HCT116 (cell line): ENCODE measurements around the gene CEP20. TPM values are rescaled to one million over a fixed set of nuclear protein-coding genes. Genes with fewer than 3 reads are reported as not detected.

Experiments
- ATAC-seq: fragments of 200-7000 bp; cut with Tn5 transposase; 2 replicates; pipeline ENCODE4 v1.9.1; 2020; ENCODE audit warnings: mild to moderate bottlenecking, moderate library complexity
- BruUV-seq: library from RNA; stranded (reverse); fragments of 400-500 nt; replicated peaks from 2 replicates; lab custom pipeline; 2021; lab: Mats Ljungman, UMichigan
- CTCF ChIA-PET: fragments of 300-600 bp; sonication (Branson Sonifier 250); formaldehyde crosslinking; loops from one replicate; lab custom pipeline; 2021; ENCODE audit warnings: antibody characterized with exemption; lab: Charles Lee
- POLR2A ChIA-PET: fragments of 300-600, 350-600 bp; sonication (Branson Sonifier 250); formaldehyde crosslinking; loops from one replicate; lab custom pipeline; 2021; ENCODE audit warnings: antibody characterized with exemption; lab: Charles Lee
- RAD21 ChIA-PET, 2 experiments: fragments of 300-600 bp; sonication (Branson Sonifier 250); formaldehyde crosslinking; loops; one replicate each; lab custom pipeline; 2023; ENCODE audit warnings: low total read pairs in 2 of 2; ENCODE audit not compliant: uncharacterized antibody in 2 of 2, unreplicated experiment in 2 of 2, low non-redundant PET in 1 of 2; lab: Charles Lee
- DNase-seq: peaks from one replicate; pipeline ENCODE4 v3.0.0-alpha.2; 2010; ENCODE audit warnings: low read depth, low spot score
- H2AFZ ChIP-seq: fragments of 200-600 bp; shearing (Covaris generic), sonication (generic); 2 replicates; pipeline ENCODE4 v1.6.1; 2017; ENCODE audit warnings: low read depth, mixed run types, mixed read lengths, antibody characterized with exemption, low read length; ENCODE audit not compliant: poor library complexity, severe bottlenecking
- H3K27ac ChIP-seq: 2 replicates; pipeline ENCODE4 v1.5.1; 2012; ENCODE audit warnings: low read depth, low read length
- H3K27me3 ChIP-seq: fragments of 200-600 bp; sonication (generic); 2 replicates; pipeline ENCODE4 v1.6.1; 2016; ENCODE audit warnings: mixed run types, low read length, mixed read lengths; ENCODE audit not compliant: insufficient read depth
- H3K36me3 ChIP-seq, 2 experiments: fragments of 200-500 bp in 1 of 2; fragments of 200-600 bp in 1 of 2; sonication (Bioruptor generic) in 1 of 2; sonication (generic) in 1 of 2; 2 replicates each; pipeline versions ENCODE4 v1.5.1 to v1.6.1; 2014 to 2016; ENCODE audit warnings: low read length in 2 of 2, inconsistent platforms in 1 of 2, mixed read lengths in 1 of 2, mixed run types in 1 of 2; ENCODE audit not compliant: insufficient read depth in 2 of 2, control insufficient read depth in 1 of 2
- H3K4me1 ChIP-seq, 2 experiments: fragments of 200-600 bp in 1 of 2; sonication (generic) in 1 of 2; 2 replicates each; pipeline versions ENCODE4 v1.5.1 to v1.6.1; 2012 to 2017; ENCODE audit warnings: low read length in 2 of 2, inconsistent platforms in 1 of 2, mild to moderate bottlenecking in 1 of 2, mixed read lengths in 1 of 2, mixed run types in 1 of 2, moderate library complexity in 1 of 2; ENCODE audit not compliant: insufficient read depth in 2 of 2, control insufficient read depth in 1 of 2
- H3K4me2 ChIP-seq: fragments of 200-600 bp; sonication (generic); 2 replicates; pipeline ENCODE4 v1.6.1; 2017; ENCODE audit warnings: mixed run types, low read length, mixed read lengths
- H3K4me3 ChIP-seq, 2 experiments: fragments of 200-600 bp in 1 of 2; sonication (generic) in 1 of 2; replicated peaks in 1 of 2; 2 replicates each; pipeline ENCODE4 v1.5.1; 2011 to 2016; ENCODE audit warnings: low read length in 2 of 2, control low read depth in 1 of 2, low read depth in 1 of 2, mild to moderate bottlenecking in 1 of 2, mixed read lengths in 1 of 2, mixed run types in 1 of 2
- H3K79me2 ChIP-seq: fragments of 200-600 bp; sonication (generic); 2 replicates; pipeline ENCODE4 v1.6.1; 2017; ENCODE audit warnings: mild to moderate bottlenecking, mixed run types, low read length, moderate library complexity, mixed read lengths; ENCODE audit not compliant: insufficient read depth
- H3K9ac ChIP-seq: fragments of 200-600 bp; sonication (generic); 2 replicates; pipeline ENCODE4 v1.6.1; 2016; ENCODE audit warnings: low read length, mixed read lengths
- H3K9me2 ChIP-seq: fragments of 200-600 bp; sonication (generic), shearing (Covaris generic); 2 replicates; pipeline ENCODE4 v1.6.1; 2017; ENCODE audit warnings: mixed run types, mild to moderate bottlenecking, moderate library complexity; ENCODE audit not compliant: insufficient read depth
- H3K9me3 ChIP-seq, 2 experiments: fragments of 200-500 bp in 1 of 2; fragments of 200-600 bp in 1 of 2; sonication (Bioruptor generic) in 1 of 2; sonication (generic) in 1 of 2; 2 replicates each; pipeline ENCODE4 v1.6.1; 2014 to 2017; ENCODE audit warnings: low read length in 2 of 2, mixed read lengths in 2 of 2, inconsistent platforms in 1 of 2, low read depth in 1 of 2, mild to moderate bottlenecking in 1 of 2, mixed run types in 1 of 2, moderate library complexity in 1 of 2; ENCODE audit not compliant: control insufficient read depth in 1 of 2, insufficient read depth in 1 of 2
- H4K20me1 ChIP-seq: fragments of 200-600 bp; sonication (generic), shearing (Covaris generic); 2 replicates; pipeline ENCODE4 v1.6.1; 2017; ENCODE audit warnings: mixed run types, mild to moderate bottlenecking, moderate library complexity; ENCODE audit not compliant: insufficient read depth
- ATF3 ChIP-seq: IDR thresholded peaks from 2 replicates; pipeline ENCODE4 v1.6.1; 2012
- CBX3 ChIP-seq: IDR thresholded peaks from 2 replicates; pipeline ENCODE4 v1.6.1; 2012; ENCODE audit warnings: low read depth
- CEBPB ChIP-seq: IDR thresholded peaks from 2 replicates; pipeline ENCODE4 v1.6.1; 2012; ENCODE audit warnings: low read depth
- EGR1 ChIP-seq: IDR thresholded peaks from 2 replicates; pipeline ENCODE4 v1.6.1; 2012; ENCODE audit warnings: low read depth
- ELF1 ChIP-seq: IDR thresholded peaks from 2 replicates; pipeline ENCODE4 v1.6.1; 2012; ENCODE audit warnings: low read depth, borderline replicate concordance
- FOSL1 ChIP-seq: IDR thresholded peaks from 2 replicates; pipeline ENCODE4 v1.6.1; 2012; ENCODE audit warnings: low read depth
- JUND ChIP-seq: IDR thresholded peaks from 2 replicates; pipeline ENCODE4 v1.6.1; 2012
- POLR2AphosphoS5 ChIP-seq: IDR thresholded peaks from 2 replicates; pipeline ENCODE4 v1.6.1; 2011; ENCODE audit warnings: mild to moderate bottlenecking, low read depth, low read length, moderate library complexity
- RAD21 ChIP-seq: IDR thresholded peaks from 2 replicates; pipeline ENCODE4 v1.6.1; 2012; ENCODE audit warnings: low read depth, mild to moderate bottlenecking
- SIN3A ChIP-seq: IDR thresholded peaks from 2 replicates; pipeline ENCODE4 v1.6.1; 2012; ENCODE audit warnings: low read depth
- SP1 ChIP-seq: IDR thresholded peaks from 2 replicates; pipeline ENCODE4 v1.6.1; 2012; ENCODE audit warnings: low read depth
- TCF7L2 ChIP-seq: IDR thresholded peaks from 2 replicates; pipeline ENCODE4 v1.7.0; 2011; ENCODE audit warnings: borderline replicate concordance, inconsistent platforms; ENCODE audit not compliant: insufficient read depth, insufficient read length; ENCODE audit errors: extremely low read depth
- YY1 ChIP-seq: IDR thresholded peaks from 2 replicates; pipeline ENCODE4 v1.6.1; 2011; ENCODE audit warnings: low read length, low read depth, moderate library complexity, mild to moderate bottlenecking; ENCODE audit not compliant: insufficient replicate concordance; ENCODE audit errors: extremely low read depth
- ZBTB33 ChIP-seq: IDR thresholded peaks from 2 replicates; pipeline ENCODE4 v1.6.1; 2011; ENCODE audit warnings: mild to moderate bottlenecking, low read length, moderate library complexity; ENCODE audit not compliant: insufficient replicate concordance; ENCODE audit errors: extremely low read depth
- ZFX ChIP-seq: fragments of 450-650 bp; IDR thresholded peaks from 2 replicates; pipeline ENCODE4 v1.6.1; 2017
- intact Hi-C: fragments of 100-400 bp; cut with micrococcal nuclease; formaldehyde crosslinking; loops from 2 replicates; pipeline ENCODE4 v1.10.0; 2022
- total RNA-seq: library from RNA; stranded (reverse); gene quantifications from one replicate; pipeline ENCODE4 v1.2.1, GENCODE V29; 2021; ENCODE audit not compliant: unreplicated experiment
- TF ChIP-seq, protein P1 (sequence below): IDR thresholded peaks from 2 replicates; pipeline ENCODE4 v1.6.1; 2012

Gene CEP20
- total RNA-seq, 1 experiment from 2014 or later: 67.7 TPM

DNA sequence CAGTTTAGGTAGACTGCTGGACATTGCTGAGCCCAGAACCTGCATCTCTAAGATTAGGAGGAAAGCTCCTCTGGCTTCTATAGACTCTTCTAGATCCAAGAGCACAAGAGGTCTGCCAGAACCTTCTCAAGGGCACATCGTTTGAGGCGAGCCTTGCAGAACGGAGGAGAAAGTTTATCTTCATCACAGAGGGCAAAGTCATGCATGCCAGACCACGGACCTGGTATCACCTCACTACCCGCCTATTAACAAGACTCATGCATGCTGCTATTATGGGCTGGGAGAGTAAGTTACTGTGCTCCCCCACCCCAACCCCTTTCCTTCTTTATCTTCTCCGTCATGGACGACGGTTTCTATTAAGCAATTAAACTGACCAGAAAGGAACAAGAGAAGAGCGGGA lies 54.9 kb downstream of the CEP20 start:
- Histone ChIP-seq H3K4me2 (no peak overlapping the region), H2AFZ (no peak overlapping the region)
- TF ChIP-seq ATF3: no peak
- TF ChIP-seq CEBPB: no peak
- no peak for TF ChIP-seq YY1
- no peak for TF ChIP-seq RAD21
- TF ChIP-seq EGR1: no peak
- no peak for TF ChIP-seq ELF1
- no peak for TF ChIP-seq CBX3
- TF ChIP-seq, protein P1, sequence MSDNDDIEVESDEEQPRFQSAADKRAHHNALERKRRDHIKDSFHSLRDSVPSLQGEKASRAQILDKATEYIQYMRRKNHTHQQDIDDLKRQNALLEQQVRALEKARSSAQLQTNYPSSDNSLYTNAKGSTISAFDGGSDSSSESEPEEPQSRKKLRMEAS: no peak
- TF ChIP-seq FOSL1: no peak
- TF ChIP-seq JUND: no peak
- no peak for TF ChIP-seq POLR2AphosphoS5
- no peak for TF ChIP-seq TCF7L2
- TF ChIP-seq ZBTB33: no peak
- no peak for TF ChIP-seq SIN3A
- no peak for TF ChIP-seq SP1
- no peak for TF ChIP-seq ZFX
- TF ChIP-seq, all 23 proteins: peak for 0
- ATAC-seq: no peak
- Histone ChIP-seq H3K9ac (no peak overlapping the region), H3K36me3 (no peaks in the 10 kb centered on the region), H3K27ac (no peak overlapping the region), H3K4me3 (no peak overlapping the region), H3K79me2 (no peaks in the 10 kb centered on the region), H3K9me2 (no peaks in the 10 kb centered on the region), H3K4me1 (no peaks in the 10 kb centered on the region), H3K9me3 (no peaks in the 10 kb centered on the region), H4K20me1 (no peaks in the 10 kb centered on the region), H3K27me3 (no peaks in the 10 kb centered on the region)
- DNase-seq: no peak
- no TSS peak for BruUV-seq
- POLR2A ChIA-PET: no interaction called here
- intact Hi-C loops: no loop called here
- RAD21 ChIA-PET: no interaction called here
- CTCF ChIA-PET: no interaction called here
